NB4 (cell line): Measurements from ENCODE around the gene PAPSS2.

ENCODE experiments used
- DNase-seq: peaks from one replicate; pipeline ENCODE4 v3.0.0; 2010; ENCODE audit warnings: low read depth
- H3K4me3 ChIP-seq: one replicate; pipeline ENCODE4 v1.5.1; 2011; ENCODE audit warnings: mild to moderate bottlenecking, low read depth, low read length, moderate library complexity
- MYC ChIP-seq: IDR thresholded peaks from 2 replicates; pipeline ENCODE4 v1.6.1; 2011; ENCODE audit warnings: low read depth, low read length
- POLR2A ChIP-seq: IDR thresholded peaks from 2 replicates; pipeline ENCODE4 v1.6.1; 2011; ENCODE audit warnings: mild to moderate bottlenecking; ENCODE audit not compliant: insufficient read length; ENCODE audit errors: extremely low read depth
- TF ChIP-seq, protein P1 (sequence below): IDR thresholded peaks from 2 replicates; pipeline ENCODE4 v1.6.1; 2011; ENCODE audit warnings: low read depth, low read length
- TF ChIP-seq, protein P2 (sequence below): IDR thresholded peaks from one replicate; pipeline ENCODE4 v1.5.1; 2012; ENCODE audit warnings: low read depth, low read length

The PAPSS2 gene

DNA sequence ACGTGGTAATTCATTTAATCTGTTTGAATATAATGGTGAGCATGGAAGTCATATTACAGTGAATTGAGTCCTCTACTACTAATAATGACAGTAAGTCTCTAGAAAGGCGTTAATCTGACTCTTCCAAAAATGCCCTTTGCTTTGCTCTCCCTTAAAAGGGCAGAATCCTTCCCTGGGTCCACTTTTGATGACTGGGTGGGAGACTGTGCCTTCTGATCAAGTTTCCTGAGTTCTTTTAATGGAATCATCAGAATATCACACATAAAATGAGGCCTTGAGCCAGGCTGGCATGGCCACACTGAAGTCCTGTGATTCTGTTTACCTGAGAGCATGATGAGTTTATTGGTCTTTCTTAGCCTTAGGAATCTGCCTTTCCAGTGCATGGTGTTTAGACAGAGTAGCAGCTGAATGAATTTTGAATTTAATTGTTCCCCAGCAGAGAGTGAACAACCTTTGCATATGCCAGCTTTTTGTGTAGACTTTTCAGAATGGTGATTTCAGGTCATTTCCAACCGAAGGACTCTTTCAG is 33.3 kb downstream of the PAPSS2 start:
- TF ChIP-seq, protein P1, sequence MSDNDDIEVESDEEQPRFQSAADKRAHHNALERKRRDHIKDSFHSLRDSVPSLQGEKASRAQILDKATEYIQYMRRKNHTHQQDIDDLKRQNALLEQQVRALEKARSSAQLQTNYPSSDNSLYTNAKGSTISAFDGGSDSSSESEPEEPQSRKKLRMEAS, result no peak
- TF ChIP-seq MYC (no peak), POLR2A (no peak)
- TF ChIP-seq, protein P2, sequence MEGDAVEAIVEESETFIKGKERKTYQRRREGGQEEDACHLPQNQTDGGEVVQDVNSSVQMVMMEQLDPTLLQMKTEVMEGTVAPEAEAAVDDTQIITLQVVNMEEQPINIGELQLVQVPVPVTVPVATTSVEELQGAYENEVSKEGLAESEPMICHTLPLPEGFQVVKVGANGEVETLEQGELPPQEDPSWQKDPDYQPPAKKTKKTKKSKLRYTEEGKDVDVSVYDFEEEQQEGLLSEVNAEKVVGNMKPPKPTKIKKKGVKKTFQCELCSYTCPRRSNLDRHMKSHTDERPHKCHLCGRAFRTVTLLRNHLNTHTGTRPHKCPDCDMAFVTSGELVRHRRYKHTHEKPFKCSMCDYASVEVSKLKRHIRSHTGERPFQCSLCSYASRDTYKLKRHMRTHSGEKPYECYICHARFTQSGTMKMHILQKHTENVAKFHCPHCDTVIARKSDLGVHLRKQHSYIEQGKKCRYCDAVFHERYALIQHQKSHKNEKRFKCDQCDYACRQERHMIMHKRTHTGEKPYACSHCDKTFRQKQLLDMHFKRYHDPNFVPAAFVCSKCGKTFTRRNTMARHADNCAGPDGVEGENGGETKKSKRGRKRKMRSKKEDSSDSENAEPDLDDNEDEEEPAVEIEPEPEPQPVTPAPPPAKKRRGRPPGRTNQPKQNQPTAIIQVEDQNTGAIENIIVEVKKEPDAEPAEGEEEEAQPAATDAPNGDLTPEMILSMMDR, result no peak
- DNase-seq, result no peak
- H3K4me3 ChIP-seq, result no peak overlapping the region

DNA sequence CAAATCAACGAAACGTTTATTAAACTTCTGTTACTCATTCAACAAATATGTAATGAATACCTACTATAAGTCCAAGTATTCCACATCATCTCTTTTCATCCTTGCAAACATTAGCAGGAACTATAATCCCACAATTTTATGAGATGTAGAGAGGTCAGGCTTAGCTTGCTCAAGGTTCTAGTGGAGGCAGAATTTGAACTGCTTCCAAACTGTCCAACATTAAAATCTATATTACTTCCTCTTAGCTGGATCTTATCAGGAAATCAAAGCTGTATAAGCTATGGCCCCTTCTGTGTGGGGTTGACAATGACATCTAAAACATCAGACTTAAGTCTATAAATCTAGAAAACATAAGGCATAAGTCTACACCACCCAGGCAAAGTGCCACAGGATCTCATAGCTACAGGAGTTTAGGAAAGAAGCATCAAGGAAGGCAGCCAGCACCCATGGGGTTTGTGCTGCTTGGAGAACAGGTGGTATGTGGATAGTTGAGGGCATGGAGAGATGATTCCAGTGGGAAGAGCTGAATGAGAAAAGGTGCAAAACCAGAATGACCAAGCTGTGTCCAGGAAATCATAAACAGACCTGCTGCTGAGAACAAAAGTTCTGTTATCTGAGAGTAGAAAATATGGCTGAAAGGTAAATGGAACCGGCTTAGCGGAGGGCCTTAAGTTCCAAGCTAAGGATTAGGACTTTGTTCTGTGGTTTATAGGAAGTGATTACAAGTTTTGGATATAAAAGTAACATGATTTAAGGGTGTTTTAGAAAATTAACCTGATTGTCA is 34.5 kb downstream of the PAPSS2 start:
- no peak for DNase-seq
- TF ChIP-seq, protein P1, result no peak
- no peak for TF ChIP-seq POLR2A
- TF ChIP-seq, protein P2, result no peak
- TF ChIP-seq MYC, result no peak

DNA sequence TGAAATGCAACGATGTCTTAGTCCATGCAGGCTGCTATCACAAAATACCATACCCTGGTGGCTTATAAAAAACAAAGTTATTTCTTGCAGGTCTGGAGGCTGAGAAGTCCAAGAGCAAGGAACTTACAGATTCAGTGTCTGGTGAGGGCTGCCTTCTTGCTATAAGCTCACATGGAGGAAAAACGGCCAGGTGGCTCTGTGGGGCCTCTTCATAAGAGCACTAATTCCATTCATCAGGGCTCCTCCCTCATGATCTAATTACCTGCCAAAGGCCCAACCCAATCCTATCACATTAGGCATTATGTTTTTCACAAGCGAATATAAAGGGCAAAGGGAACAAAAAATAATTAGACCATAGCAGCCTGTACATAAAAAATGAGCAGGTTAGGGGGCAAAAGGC is 35.4 kb downstream of the PAPSS2 start:
- TF ChIP-seq, protein P2, result no peak
- TF ChIP-seq, protein P1, result no peak
- no peak for TF ChIP-seq POLR2A
- no peak for TF ChIP-seq MYC
- no peak for DNase-seq
- no peak overlapping the region for H3K4me3 ChIP-seq

More for the DNA sequence above, 34.5 kb downstream of the PAPSS2 start:
- H3K4me3 ChIP-seq, result no peak overlapping the region

DNA sequence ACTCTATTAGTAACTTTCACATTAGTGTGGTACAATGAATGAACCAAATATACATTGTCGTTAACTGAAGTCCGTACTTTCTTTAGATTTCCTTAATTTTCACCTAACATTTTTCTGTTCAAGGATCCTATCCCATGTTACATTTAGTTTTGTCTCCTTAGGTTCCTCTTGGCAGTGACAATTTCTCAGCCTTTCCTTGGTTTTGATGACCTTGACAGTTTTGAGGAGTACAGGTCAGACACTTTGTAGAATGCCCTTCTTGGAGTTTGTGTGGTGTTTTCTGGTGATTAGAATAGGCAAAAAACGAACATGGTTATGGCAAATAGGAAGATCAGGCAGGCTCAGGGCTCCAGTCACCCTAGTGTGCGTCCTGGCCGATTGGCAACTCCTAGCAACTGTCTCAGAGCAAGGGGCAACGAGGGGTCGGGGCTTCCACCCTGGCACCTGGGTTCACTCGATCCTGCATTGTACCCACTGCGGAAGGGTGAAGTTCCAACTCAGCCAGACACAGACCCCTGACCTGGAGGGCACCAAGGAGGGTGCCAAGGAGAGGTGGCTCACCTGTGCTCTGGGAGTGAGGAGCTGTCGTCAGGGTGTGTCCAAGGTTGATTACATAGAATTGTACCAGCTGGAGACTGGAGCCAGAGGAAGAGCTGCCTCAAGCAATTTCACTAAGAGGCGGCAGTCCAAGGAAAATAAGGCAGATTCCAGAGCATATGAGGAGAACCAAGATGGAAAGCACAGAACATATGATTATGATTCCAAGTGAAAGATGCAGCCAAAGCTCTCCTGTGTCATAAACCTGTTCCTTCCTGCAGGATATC is 37.5 kb downstream of the PAPSS2 start:
- H3K4me3 ChIP-seq, result no peak overlapping the region
- TF ChIP-seq, protein P1, result no peak
- TF ChIP-seq, protein P2, result no peak
- TF ChIP-seq POLR2A, result no peak
- TF ChIP-seq MYC, result no peak
- no peak for DNase-seq

DNA sequence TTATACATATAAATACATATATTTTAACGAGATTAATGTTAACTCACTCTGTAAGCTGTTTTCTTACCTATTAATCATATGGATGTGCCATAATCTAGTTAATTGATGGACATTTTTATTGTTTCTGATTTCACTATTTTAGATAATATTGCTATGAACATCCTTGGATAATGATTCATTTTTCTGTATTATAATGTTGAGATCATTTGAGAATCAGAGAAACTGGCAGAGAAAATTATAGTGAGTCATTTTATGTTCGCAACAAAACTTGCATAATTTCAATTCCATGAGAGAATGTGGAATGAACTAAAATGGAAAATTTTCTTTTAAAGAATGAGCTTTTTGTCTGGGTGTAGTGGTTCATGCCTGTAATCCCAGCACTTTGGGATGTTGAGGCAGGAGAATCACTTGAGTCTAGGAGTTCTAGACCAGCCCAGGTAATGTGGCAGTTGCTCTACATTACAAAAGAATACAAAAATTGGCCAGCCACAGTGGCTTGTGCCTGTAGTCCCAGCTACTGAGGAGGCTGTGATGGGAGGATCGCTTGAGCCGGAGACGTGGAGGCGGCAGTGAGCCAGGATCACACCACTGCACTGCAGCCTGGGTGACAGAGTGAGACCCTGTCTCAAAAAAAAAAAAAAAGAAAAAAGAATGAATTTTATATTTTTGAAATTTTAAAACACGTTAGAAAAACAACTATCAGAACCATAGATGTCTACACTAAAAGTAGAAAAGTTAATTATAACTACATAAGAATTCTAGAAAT is 40.5 kb downstream of the PAPSS2 start:
- TF ChIP-seq, protein P1, result no peak
- TF ChIP-seq, protein P2, result no peak
- no peak overlapping the region for H3K4me3 ChIP-seq
- DNase-seq, result no peak
